Renal cortex interstitium (tissue), 11 donors: ENCODE measurements around the gene SHOC1. TPM values are rescaled to one million over a fixed set of nuclear protein-coding genes. Genes with fewer than 3 reads are reported as not detected.
"Not testable (repeated sequence)": the region's sequence is repeated elsewhere in the genome, so short reads cannot be mapped to it uniquely, and the experiment has no call there.

Source experiments
- DNase-seq, 11 donors: peaks; one replicate each; pipeline ENCODE4 v3.0.0-alpha.2; 2013; ENCODE audit warnings: low read depth in 9 of 11, low spot score in 4 of 11; ENCODE audit errors: extremely low read depth in 1 of 11
- polyA plus RNA-seq, 3 donors: library from polyadenylated mRNA; unstranded; fragments of 120-200 nt; gene quantifications; one replicate each; pipeline ENCODE4 v1.2.1, GENCODE V29; 2013; ENCODE audit not compliant: insufficient read length in 3 of 3

Gene SHOC1
- polyA plus RNA-seq, 3 donors, result 0.64 to 1.4 (median 0.79) TPM

DNA sequence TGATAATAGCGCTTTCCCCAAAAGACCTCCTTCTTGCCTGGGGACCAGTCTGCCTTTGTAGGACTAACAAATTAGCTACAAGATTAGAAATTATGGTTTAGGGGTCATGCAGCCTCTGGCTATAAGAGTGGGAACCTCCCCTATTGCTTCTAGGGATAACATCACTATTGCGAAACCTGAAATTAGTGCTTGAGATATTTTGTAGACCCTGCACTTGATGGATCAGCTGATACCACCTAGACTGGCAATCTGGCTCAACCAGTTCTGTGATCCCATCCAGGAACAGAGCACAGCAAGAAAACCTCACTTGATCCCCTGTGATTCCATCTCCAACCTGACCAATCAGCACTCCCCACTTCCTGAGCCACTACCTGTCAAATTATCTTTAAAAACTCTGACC lies 15.7 kb upstream of the SHOC1 start:
- not testable (repeated sequence) for DNase-seq

DNA sequence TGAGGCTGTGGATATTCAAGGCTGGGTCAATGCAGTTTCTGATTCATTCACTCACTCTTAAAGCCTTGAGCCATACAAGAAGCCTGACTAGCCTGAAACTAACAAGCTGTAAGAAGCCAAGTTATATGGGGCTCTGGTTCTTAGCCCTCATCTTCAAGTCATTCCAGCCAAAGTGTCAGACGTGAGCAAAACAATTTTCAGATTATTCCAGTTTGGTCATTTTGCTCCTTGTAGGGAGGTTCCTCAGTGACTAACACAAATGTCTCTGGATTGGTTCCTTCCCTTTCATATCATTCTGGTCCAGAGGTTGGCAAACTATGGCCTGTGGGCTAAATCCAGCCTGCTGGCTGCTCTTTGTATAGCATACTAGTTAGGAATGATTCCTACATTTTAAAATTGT lies 12.5 kb upstream of the SHOC1 start:
- DNase-seq, result no peak

DNA sequence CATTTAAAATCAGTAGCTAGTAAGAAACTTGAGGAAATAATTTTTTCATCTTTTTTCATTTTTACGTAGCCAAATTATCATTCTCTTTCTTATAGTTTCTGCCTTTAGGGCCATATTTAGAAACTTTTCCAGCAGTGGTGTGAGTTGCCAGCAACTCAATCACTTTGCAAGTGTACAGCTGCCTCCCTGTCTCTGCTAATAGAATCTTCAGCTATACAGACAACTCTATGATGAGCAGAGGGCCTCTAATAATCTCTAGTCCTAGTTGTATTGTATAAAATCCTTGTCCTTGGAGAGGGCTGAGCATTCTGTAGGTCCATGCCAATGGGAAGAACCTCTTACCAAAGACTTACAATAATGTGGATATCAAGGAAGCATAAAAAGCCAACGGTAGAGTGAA lies 11.5 kb upstream of the SHOC1 start:
- no peak for DNase-seq

DNA sequence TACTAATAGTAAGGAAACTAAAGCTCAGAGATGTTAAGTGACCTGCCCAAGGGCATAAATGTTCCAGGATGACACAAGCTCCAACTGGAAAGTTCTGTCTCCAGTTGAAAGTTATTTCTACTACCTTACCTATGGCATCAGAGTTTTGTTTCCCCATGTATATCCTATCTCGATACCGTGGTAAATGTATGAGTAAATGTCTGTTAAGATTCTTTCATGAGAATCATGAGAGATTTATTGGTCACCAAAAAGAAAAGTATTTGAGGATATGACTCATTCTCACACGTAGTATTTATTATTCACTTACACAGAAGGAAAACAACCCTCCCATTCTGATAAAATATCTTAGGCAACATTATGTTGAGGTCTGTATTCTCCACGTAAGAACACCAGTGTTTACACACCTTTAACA lies 11.1 kb upstream of the SHOC1 start:
- DNase-seq, result no peak

- DNase-seq, result no peak
These were observed 10.5 kb upstream of the SHOC1 start for GRCh38 chr9:111805262-111805661.

- DNase-seq, result no peak
These were observed 9.9 kb upstream of the SHOC1 start for GRCh38 chr9:111804636-111805035.

DNA sequence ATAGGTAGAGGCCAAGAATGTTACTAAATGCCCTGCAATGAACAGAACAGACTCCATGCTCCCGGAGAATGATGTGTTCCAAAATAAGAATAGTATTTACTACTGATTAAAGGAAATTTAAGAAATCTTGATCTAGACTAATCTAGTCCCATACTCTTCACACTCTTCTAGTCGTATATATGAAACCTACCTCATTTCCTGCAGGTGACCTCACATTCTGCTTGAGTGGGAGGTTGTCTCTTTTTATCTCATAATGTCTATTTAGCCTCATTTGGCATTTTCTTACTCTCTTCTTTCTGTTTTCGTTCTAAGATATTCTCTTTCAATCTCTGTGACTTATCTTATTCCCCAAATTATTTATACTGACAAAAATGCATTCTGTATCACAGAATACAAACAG lies 9.2 kb upstream of the SHOC1 start:
- no peak for DNase-seq

- no peak for DNase-seq
These were observed 5.3 kb upstream of the SHOC1 start for GRCh38 chr9:111799915-111800526.

DNA sequence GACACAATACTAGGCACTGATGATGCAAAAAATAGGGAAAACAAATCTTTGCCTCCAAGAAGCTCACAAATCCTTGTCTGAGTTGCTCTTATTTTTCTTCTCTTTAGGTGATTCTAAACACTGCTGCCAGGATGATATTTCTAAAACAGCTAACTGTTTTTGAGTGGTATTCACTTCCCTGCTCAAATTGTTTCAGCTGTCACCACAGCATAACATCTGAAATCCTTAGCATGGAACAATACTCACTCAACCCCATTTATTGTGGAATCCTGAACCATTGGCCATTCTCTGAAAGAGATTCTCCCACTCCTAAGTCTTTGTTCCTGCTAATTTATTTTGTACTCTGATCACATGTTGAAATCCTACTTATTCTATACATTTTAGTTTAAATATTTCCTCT lies 4.8 kb upstream of the SHOC1 start:
- DNase-seq, result no peak

DNA sequence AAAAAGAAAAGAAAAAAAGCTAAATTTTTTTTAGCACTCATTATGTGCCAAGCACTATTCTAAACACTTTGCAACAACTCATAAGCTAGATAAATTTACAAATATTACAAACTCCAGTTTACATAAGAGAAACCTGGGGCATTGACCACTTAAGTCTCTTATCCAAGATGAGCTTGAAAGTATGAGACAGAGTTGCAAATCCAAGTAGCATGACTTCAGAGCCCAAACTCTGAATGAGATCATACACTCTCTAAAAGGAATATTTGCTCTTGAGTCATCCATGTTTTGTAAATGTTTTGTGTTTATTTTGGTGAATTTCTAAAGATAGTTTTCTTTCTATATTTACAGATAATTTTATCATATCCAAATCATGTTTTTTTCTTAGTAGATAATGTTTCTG lies 4.0 kb upstream of the SHOC1 start:
- no peak for DNase-seq

- DNase-seq, result no peak
These were observed 761 bp upstream of the SHOC1 start for GRCh38 chr9:111795557-111795839.

- DNase-seq, result not testable (repeated sequence)
These were observed 2.9 kb downstream of the SHOC1 start for GRCh38 chr9:111791821-111792220.

DNA sequence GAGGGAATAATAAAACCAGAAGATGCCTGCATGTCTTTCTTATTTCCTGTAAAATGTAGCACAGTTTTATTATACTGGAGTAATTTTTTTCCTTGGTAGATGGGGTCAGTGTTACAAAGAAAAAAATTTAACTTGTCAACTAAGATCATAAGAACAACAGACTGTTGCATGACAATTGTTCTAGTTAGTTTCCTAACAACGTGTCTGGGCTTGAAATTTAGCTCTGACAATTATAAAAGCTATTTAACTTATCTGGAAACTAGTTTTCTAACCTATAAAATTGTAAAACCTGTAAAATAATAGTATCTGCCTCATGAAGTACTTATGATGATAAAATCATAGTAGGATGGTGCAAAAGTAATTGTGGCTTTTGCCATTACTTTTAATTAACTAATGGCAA lies 4.9 kb downstream of the SHOC1 start:
- DNase-seq, result no peak

DNA sequence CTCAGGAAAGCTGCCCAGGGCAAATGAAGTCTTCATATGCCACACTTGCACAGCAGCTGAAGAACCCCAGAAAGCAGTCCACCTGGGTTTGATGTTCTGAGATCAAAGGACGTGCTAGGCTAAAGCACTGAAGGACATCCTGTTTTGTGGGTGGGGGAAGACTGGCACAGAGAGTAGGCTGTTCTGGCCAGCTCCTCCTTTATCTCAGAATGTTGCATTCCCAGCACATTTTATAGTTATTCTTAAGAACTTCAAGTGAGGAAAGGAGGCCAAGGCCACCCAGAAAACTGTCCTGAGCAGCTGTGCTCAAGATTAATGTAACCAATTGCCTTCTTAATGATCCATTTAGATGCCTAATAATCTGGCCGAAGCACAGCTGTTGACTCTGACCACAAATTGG lies 10.9 kb downstream of the SHOC1 start:
- DNase-seq, result no peak

DNA sequence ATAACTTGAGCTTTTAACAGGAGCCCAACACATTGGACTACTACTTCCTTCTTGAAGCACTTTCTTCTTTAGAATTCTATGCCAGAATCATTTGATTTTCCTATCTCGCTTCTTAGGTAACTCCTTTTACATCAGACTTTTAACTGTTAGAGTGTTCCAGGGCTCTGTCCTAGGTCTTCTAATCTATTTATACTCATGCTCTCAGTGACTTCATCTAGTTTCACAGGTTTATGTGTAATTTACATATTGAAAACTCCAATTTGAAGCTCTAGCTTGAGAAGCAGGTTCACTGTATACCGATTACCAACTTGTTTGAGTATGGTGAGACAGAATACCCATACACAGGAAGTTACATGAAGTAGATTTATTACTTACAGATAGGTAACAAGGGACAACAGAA lies 11.3 kb downstream of the SHOC1 start:
- no peak for DNase-seq

GRCh38 chr9:111766066-111766465 lies 28.7 kb downstream of the SHOC1 start:
- no peak for DNase-seq

DNA sequence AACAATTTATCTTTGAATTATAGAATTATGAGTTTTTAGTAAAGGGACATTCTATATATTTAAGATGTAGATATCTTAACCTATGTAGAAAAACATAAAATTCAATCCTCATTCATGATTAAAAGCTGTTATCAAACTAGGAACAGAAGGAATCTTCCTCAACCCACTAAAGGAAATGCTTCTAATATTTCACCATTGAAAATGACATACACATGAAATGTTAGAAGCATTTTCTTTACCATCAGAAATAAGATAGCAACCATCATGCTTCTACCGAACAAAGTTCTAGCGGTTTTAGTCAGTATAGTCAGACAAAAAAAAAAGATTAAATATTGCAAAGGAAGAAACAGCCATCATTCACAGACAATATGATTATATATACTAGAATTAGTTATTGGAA lies 32.2 kb downstream of the SHOC1 start:
- DNase-seq, result no peak

DNA sequence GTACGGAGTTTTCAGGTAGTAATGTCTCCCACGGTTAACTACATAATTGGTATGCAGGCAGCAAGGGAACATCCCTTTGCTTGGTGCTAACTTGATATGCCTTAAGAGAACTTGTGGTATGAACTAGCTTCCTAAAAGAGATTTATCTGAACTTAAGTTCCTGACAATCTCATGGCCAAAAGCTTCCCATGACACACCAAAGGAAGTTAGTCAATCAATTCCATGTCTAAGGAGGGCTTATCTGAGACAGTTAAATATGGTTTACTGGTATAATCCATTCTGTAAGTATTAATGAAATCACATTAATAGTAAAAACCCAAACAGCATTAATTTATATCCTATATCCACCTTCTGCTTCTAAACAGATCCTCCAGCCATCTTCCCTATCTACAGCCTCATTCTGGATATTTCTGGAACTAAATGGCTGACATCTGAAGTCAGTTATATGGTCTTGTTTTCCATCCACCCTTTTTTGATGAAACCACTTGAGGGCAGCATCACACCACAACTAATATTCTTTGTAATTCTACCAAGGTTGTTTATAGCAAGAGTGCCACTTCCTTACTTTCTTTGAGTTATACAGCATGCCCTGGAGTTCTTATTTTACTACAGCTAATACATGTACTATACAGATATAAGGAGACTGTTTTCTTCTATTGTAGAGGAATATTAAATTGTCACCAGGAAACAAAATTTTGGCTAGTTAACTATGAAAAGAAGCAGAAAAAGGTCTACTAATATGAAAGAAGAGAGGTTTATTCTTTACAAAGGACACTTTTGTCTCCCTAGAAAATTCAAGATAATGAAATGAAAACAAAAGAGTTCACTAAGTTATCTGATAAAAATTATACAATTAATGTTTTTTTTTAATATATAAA lies 34.7 kb downstream of the SHOC1 start:
- DNase-seq, result peak; percentile 50 to 85 (median 72)

GRCh38 chr9:111754800-111755199 lies 39.9 kb downstream of the SHOC1 start:
- no peak for DNase-seq

DNA sequence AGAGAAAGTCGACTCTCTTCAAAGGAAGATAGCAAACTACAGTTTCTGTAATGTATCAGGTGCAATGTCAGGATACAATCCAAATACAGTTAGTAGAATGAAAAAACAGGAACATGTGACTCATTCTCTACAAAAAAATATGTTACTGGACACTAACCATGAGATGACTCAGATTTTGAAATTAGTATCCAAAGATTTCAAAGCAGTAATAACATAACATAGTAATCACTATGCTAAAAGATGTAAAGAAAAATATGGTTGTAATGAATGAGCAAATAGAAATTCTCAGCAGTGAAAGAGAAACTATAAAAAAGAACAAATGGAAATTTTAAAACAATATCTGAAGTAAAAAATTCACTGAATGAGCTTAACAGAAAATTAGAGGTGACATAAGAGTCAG lies 42.3 kb downstream of the SHOC1 start:
- no peak for DNase-seq
